ENCODE data around the gene SRPK2. TPM values are rescaled to one million over a fixed set of nuclear protein-coding genes. Genes with fewer than 3 reads are reported as not detected.

SRPK2 gene
- total and polyA plus RNA-seq, 2 of the 8 experiments (the other 6 are each of a cell fraction or from before 2014, with no cell fraction given): 10.0 to 47.1 TPM

DNA sequence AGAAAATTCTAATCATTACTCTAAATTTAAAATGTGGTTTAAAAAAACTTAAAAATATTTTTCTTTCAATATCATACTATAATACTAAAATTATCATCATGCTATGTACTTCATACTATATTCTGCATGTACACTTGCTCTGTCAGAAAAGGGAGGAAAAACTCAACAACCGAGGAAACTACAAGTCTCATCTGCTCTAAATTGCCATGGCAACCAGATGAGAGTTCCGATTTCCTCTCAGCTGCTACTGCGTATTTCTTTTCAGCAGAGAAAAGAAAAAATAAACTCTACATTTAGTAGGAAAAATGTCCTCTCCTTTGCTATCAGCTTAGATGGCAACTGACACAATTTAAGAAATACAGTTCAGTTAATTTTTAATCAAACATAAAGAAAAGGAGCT lies 178.9 kb downstream of the SRPK2 start (continued):
- TF ChIP-seq, protein P1, sequence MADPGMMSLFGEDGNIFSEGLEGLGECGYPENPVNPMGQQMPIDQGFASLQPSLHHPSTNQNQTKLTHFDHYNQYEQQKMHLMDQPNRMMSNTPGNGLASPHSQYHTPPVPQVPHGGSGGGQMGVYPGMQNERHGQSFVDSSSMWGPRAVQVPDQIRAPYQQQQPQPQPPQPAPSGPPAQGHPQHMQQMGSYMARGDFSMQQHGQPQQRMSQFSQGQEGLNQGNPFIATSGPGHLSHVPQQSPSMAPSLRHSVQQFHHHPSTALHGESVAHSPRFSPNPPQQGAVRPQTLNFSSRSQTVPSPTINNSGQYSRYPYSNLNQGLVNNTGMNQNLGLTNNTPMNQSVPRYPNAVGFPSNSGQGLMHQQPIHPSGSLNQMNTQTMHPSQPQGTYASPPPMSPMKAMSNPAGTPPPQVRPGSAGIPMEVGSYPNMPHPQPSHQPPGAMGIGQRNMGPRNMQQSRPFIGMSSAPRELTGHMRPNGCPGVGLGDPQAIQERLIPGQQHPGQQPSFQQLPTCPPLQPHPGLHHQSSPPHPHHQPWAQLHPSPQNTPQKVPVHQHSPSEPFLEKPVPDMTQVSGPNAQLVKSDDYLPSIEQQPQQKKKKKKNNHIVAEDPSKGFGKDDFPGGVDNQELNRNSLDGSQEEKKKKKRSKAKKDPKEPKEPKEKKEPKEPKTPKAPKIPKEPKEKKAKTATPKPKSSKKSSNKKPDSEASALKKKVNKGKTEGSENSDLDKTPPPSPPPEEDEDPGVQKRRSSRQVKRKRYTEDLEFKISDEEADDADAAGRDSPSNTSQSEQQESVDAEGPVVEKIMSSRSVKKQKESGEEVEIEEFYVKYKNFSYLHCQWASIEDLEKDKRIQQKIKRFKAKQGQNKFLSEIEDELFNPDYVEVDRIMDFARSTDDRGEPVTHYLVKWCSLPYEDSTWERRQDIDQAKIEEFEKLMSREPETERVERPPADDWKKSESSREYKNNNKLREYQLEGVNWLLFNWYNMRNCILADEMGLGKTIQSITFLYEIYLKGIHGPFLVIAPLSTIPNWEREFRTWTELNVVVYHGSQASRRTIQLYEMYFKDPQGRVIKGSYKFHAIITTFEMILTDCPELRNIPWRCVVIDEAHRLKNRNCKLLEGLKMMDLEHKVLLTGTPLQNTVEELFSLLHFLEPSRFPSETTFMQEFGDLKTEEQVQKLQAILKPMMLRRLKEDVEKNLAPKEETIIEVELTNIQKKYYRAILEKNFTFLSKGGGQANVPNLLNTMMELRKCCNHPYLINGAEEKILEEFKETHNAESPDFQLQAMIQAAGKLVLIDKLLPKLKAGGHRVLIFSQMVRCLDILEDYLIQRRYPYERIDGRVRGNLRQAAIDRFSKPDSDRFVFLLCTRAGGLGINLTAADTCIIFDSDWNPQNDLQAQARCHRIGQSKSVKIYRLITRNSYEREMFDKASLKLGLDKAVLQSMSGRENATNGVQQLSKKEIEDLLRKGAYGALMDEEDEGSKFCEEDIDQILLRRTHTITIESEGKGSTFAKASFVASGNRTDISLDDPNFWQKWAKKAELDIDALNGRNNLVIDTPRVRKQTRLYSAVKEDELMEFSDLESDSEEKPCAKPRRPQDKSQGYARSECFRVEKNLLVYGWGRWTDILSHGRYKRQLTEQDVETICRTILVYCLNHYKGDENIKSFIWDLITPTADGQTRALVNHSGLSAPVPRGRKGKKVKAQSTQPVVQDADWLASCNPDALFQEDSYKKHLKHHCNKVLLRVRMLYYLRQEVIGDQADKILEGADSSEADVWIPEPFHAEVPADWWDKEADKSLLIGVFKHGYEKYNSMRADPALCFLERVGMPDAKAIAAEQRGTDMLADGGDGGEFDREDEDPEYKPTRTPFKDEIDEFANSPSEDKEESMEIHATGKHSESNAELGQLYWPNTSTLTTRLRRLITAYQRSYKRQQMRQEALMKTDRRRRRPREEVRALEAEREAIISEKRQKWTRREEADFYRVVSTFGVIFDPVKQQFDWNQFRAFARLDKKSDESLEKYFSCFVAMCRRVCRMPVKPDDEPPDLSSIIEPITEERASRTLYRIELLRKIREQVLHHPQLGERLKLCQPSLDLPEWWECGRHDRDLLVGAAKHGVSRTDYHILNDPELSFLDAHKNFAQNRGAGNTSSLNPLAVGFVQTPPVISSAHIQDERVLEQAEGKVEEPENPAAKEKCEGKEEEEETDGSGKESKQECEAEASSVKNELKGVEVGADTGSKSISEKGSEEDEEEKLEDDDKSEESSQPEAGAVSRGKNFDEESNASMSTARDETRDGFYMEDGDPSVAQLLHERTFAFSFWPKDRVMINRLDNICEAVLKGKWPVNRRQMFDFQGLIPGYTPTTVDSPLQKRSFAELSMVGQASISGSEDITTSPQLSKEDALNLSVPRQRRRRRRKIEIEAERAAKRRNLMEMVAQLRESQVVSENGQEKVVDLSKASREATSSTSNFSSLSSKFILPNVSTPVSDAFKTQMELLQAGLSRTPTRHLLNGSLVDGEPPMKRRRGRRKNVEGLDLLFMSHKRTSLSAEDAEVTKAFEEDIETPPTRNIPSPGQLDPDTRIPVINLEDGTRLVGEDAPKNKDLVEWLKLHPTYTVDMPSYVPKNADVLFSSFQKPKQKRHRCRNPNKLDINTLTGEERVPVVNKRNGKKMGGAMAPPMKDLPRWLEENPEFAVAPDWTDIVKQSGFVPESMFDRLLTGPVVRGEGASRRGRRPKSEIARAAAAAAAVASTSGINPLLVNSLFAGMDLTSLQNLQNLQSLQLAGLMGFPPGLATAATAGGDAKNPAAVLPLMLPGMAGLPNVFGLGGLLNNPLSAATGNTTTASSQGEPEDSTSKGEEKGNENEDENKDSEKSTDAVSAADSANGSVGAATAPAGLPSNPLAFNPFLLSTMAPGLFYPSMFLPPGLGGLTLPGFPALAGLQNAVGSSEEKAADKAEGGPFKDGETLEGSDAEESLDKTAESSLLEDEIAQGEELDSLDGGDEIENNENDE (IDR thresholded peaks at IDR 0.05; ENCODE audit: insufficient replicate concordance, low read length): no peak
- TF ChIP-seq SIN3A (conservative IDR thresholded peaks at IDR 0.05 in 1 of 2, IDR thresholded peaks at IDR 0.05 in 1 of 2; ENCODE audit: low read depth in 1 of 2, low read length in 2 of 2) (no peak), TBP (IDR thresholded peaks at IDR 0.05; ENCODE audit: low read depth, low read length) (no peak), ASH2L (IDR thresholded peaks at IDR 0.05; ENCODE audit: low read length) (no peak), TEAD4 (IDR thresholded peaks at IDR 0.05; ENCODE audit: low read depth, low read length) (no peak), USF2 (IDR thresholded peaks at IDR 0.05; ENCODE audit: low read length) (no peak), TAF7 (optimal IDR thresholded peaks at IDR 0.05; ENCODE audit: borderline replicate concordance, low read depth, low read length) (no peak), SP4 (IDR thresholded peaks at IDR 0.05; ENCODE audit: low read length) (no peak), EZH2 (IDR thresholded peaks at IDR 0.05; ENCODE audit: low read depth, low read length, severe bottlenecking) (no peak)
- TF ChIP-seq, protein P2, sequence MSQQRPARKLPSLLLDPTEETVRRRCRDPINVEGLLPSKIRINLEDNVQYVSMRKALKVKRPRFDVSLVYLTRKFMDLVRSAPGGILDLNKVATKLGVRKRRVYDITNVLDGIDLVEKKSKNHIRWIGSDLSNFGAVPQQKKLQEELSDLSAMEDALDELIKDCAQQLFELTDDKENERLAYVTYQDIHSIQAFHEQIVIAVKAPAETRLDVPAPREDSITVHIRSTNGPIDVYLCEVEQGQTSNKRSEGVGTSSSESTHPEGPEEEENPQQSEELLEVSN (IDR thresholded peaks at IDR 0.05): no peak
